Measurements from ENCODE around the gene PML.

The PML gene

GRCh38 chr15:73986776-73987056 lies 7.8 kb upstream of the PML start:
- Histone ChIP-seq H3K4me2 (ENCODE audit: low read length) (no peak overlapping the region), H3K27me3 (ENCODE audit: insufficient read depth, low read length) (no peaks in the 10 kb centered on the region), H3K36me3 (ENCODE audit: insufficient read depth, low read length) (peaks cover 6% of the 10 kb centered on the region; the same call in 1 of the 2 replicates), H3K9me2 (ENCODE audit: low read depth, low read length) (no peaks in the 10 kb centered on the region), H3K9ac (ENCODE audit: low read length) (no peak overlapping the region), H3K27ac (ENCODE audit: low read depth, low read length, poor library complexity, severe bottlenecking) (no peak overlapping the region), H3K4me1 (ENCODE audit: insufficient read depth, low read length, severe bottlenecking) (peaks cover 16% of the 10 kb centered on the region), H3K9me3 (ENCODE audit: low read length) (no peaks in the 10 kb centered on the region), H3K4me3 (ENCODE audit: low read depth, low read length, poor library complexity, severe bottlenecking) (no peak overlapping the region), H4K20me1 (ENCODE audit: insufficient read depth, low read length) (no peaks in the 10 kb centered on the region), H2AFZ (ENCODE audit: low read length) (no peak overlapping the region), H3K79me2 (ENCODE audit: insufficient read depth, low read length) (no peaks in the 10 kb centered on the region), H3F3A (ENCODE audit: insufficient read depth, low read length) (no peaks in the 10 kb centered on the region)
- TF ChIP-seq EZH2 (IDR thresholded peaks at IDR 0.05; ENCODE audit: borderline replicate concordance, low read length) (no peak), CTCF (IDR thresholded peaks at IDR 0.05; ENCODE audit: low read length) (no peak)

- H3K4me3 ChIP-seq (ENCODE audit: low read depth, low read length, poor library complexity, severe bottlenecking) = no peak overlapping the region
- H3K9me3 ChIP-seq (ENCODE audit: low read length) = no peaks in the 10 kb centered on the region
- H3K79me2 ChIP-seq (ENCODE audit: insufficient read depth, low read length) = no peaks in the 10 kb centered on the region
- no peak overlapping the region for H3K9ac ChIP-seq (ENCODE audit: low read length)
- no peak overlapping the region for H2AFZ ChIP-seq (ENCODE audit: low read length)
- no peaks in the 10 kb centered on the region for H3K9me2 ChIP-seq (ENCODE audit: low read depth, low read length)
- H3K4me1 ChIP-seq (ENCODE audit: insufficient read depth, low read length, severe bottlenecking) = peaks cover 16% of the 10 kb centered on the region
- no peaks in the 10 kb centered on the region for H3K27me3 ChIP-seq (ENCODE audit: insufficient read depth, low read length)
- TF ChIP-seq EZH2 (IDR thresholded peaks at IDR 0.05; ENCODE audit: borderline replicate concordance, low read length) (no peak), CTCF (IDR thresholded peaks at IDR 0.05; ENCODE audit: low read length) (no peak)
- H4K20me1 ChIP-seq (ENCODE audit: insufficient read depth, low read length) = no peaks in the 10 kb centered on the region
- no peak overlapping the region for H3K27ac ChIP-seq (ENCODE audit: low read depth, low read length, poor library complexity, severe bottlenecking)
- no peaks in the 10 kb centered on the region for H3F3A ChIP-seq (ENCODE audit: insufficient read depth, low read length)
- peaks cover 6% of the 10 kb centered on the region; the same call in 1 of the 2 replicates for H3K36me3 ChIP-seq (ENCODE audit: insufficient read depth, low read length)
- no peak overlapping the region for H3K4me2 ChIP-seq (ENCODE audit: low read length)
These were observed 7.3 kb upstream of the PML start for GRCh38 chr15:73987250-73987649.

- no peaks in the 10 kb centered on the region for H3K9me2 ChIP-seq (ENCODE audit: low read depth, low read length)
- peaks cover 6% of the 10 kb centered on the region; the same call in 1 of the 2 replicates for H3K36me3 ChIP-seq (ENCODE audit: insufficient read depth, low read length)
- H3K4me1 ChIP-seq (ENCODE audit: insufficient read depth, low read length, severe bottlenecking) = peaks cover 18% of the 10 kb centered on the region
- TF ChIP-seq CTCF (IDR thresholded peaks at IDR 0.05; ENCODE audit: low read length) (no peak), EZH2 (IDR thresholded peaks at IDR 0.05; ENCODE audit: borderline replicate concordance, low read length) (no peak)
- H3K4me2 ChIP-seq (ENCODE audit: low read length) = no peak overlapping the region
- no peaks in the 10 kb centered on the region for H4K20me1 ChIP-seq (ENCODE audit: insufficient read depth, low read length)
- H3K9me3 ChIP-seq (ENCODE audit: low read length) = no peaks in the 10 kb centered on the region
- H3K27me3 ChIP-seq (ENCODE audit: insufficient read depth, low read length) = no peaks in the 10 kb centered on the region
- H2AFZ ChIP-seq (ENCODE audit: low read length) = no peak overlapping the region
- H3F3A ChIP-seq (ENCODE audit: insufficient read depth, low read length) = no peaks in the 10 kb centered on the region
- no peaks in the 10 kb centered on the region for H3K79me2 ChIP-seq (ENCODE audit: insufficient read depth, low read length)
- no peak overlapping the region for H3K9ac ChIP-seq (ENCODE audit: low read length)
- no peak overlapping the region for H3K27ac ChIP-seq (ENCODE audit: low read depth, low read length, poor library complexity, severe bottlenecking)
- H3K4me3 ChIP-seq (ENCODE audit: low read depth, low read length, poor library complexity, severe bottlenecking) = no peak overlapping the region
These were observed 6.7 kb upstream of the PML start for GRCh38 chr15:73987681-73988444.

All from OCI-LY1 (cell line).